Activated CD4-positive, CD25-positive, alpha-beta regulatory T cell (primary cell): ENCODE results near the gene SAE1.

ENCODE experiments used
- DNase-seq, 4 experiments: peaks; one replicate each; lab custom pipeline; 2025; lab: John Stamatoyannopoulos, UW

Gene SAE1

DNA sequence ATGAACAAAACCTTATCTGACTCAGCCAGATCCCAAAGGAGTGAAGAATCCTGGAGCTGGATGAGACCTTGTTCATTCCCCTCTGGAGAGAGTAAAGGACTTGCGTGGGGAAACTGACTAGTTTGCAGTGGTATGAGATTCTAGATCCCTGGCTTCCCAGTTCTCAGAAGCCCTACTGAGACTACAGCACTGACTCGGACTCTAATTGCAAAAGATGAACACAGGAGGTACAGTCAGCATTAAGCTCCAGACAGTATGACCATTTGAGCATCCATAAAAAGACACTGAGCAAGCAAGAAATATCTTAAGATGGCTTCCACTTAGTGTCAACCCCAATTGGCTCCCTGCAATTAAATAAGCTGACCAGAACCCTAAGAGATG lies 23.8 kb upstream of the SAE1 start:
- DNase-seq = no peak

- peak in 1 of 4 experiments; percentile 22 for DNase-seq
Measured at GRCh38 chr19:47107202-47107952, 23.3 kb upstream of the SAE1 start.

DNA sequence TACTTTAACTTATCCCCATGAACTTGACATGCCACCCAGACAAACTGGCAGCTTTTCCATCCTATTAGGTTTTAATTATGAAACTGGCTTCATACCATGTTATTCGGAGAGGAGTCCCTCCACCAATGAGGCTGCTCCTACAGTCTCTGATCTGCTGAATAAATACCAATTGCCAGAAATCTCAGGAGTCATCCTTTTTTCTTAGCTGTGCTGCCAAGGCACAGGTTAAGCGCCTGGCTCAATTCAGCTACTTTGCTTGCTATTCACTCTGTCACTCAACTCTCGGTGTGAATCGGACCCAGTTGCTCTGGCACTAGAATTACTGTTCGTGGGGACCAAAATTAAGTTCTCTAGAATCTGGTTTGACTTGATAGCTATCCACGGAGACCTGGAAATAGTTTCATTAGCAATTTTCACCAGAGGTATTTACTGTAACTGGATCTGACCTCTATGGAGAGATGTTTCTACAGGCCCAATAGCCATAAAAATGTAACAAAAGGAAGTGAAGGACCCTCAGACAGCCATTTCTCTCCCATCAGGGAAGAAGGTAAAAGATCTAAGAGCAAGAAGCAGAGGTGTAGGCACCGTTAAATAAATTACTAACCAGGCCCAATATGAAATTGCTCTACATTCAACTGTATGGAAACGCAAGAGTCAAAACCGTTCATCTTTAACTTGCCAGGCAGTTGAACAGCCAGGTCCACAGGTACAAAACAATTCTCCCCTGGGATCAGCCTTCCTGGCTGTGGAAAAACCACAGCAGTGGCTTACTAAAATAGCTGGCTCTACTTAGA lies 22.5 kb upstream of the SAE1 start:
- DNase-seq = no peak

DNA sequence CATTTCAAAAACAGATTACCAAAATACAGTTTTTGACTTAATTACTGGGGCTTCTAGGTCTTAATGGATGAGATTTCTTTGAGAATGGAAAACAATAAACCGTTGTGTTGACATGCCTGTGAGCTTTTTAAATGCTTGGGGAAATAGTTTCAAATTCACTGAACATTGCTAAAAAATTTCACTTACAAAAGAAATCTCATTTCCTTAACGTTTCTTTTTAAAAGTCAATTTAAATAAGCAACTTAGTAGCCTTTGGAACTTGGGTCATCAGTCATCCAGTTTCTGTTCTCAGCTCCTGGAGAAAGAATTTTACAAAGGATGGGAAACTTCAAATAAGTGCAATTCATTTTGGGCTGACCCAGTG lies 21.5 kb upstream of the SAE1 start:
- no peak for DNase-seq

- DNase-seq = peak in 3 of 4 experiments; percentile 10 to 21 (median 17)
Measured at GRCh38 chr19:47109541-47110375, 20.9 kb upstream of the SAE1 start.

- peak in 2 of 4 experiments; percentile 49 to 52 for DNase-seq
Measured at GRCh38 chr19:47110521-47111005, 20.1 kb upstream of the SAE1 start.

DNA sequence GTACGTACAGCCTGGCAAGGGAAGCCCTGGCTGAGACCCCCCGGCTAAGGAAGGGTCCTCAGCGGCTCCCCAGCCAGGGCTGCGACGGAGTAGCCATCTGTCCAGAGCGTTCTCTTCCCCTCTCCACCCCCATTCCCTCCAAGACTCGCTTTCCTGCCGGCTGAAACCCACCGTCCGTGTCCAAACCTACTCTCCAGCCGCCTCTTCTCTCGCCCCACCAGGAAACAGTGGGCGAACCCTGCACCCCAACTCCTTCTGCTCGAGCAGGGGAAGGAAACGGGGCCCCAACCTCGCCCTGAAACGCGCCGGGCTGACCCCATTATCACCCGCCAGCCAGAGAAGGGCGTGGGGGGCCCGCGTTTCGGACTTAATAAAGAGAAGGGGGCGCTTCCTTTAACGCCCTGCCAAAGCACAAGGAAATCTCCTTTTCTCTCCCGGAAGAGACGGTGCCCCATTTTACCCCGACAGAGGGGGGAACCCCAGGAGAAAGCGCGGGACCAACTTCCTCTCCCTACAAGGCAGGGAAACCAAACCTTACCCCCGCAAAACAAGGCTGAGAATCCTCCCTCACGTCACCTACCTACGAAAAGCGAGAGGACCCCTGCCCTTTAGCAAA lies 19.5 kb upstream of the SAE1 start:
- peak in 1 of 4 experiments; percentile 44 for DNase-seq

DNA sequence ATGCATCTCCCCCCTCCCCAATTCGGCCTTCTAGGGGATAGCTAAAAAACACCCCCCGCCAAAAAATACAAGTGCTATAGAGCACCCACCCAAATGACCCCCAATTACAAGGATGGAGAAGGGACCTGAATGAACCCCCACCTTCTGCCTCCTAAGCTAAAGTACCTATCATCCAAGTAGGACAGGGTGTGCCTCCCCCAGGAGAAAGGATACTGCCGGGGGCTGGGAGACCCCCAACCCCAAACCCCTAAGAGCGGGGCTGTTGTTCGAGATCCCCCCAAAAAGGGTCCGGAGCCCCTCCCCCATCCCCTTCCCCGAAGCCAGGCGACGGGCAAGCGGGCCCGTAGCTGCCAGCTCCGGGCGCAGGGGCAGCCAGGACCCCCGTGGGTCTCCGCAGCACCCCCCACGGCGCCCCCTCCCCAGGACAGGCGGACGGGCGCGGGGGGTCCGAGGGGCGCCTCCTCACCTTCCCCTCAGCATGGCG lies 18.9 kb upstream of the SAE1 start:
- DNase-seq = no peak

- peak; percentile 71 to 88 (median 78) for DNase-seq
Measured at GRCh38 chr19:47112166-47112996, 18.3 kb upstream of the SAE1 start.

- DNase-seq = peak; percentile 94 to 98 (median 96)
Measured at GRCh38 chr19:47112997-47113849, 17.4 kb upstream of the SAE1 start, which contains the start of gene ZC3H4. Gene ZC3H4 (minus strand): TSS chr19:47113776. CDS start chr19:47112584, 1,192 bp downstream.

DNA sequence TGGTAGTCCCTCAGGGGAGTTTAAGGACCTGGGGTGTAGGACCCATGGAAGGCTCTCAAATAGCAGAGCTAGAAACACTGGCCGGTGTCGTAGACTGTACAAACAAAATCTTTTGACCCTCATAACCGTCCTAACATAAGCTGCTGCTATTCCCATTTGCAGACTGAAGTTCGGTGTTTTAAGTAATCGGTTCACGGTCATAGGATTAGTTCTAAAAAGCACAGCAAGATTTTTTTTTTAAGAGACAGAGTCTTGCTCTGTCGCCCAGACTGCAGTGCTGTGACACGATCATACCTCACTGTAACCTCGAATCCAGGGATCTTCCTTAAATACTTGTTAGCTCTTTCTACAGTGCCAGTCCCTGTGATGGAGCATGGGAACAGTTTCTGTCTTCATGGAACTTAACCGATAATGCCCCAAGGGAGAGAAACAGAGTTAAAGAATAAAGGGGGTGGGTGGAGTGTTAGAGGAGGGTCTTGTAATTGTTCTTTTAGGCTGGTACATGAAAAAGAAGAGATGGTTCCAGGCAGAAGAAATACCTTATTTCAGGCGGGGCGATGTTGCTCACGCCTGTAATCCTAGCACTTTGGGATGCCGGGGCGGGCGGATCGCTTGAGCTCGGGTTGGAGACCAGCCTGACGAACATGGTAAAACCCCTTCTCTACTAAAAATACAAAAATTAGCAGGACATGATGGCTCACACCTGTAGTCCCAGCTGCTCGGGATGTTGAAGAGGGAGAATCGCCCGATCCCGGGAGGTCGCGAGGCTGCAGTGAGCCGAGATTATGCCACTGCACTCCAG lies 16.6 kb upstream of the SAE1 start:
- no peak for DNase-seq

GRCh38 chr19:47120470-47121067 lies 10.1 kb upstream of the SAE1 start:
- DNase-seq = no peak

- DNase-seq = no peak
Measured at GRCh38 chr19:47122359-47123335, 8.0 kb upstream of the SAE1 start.

DNA sequence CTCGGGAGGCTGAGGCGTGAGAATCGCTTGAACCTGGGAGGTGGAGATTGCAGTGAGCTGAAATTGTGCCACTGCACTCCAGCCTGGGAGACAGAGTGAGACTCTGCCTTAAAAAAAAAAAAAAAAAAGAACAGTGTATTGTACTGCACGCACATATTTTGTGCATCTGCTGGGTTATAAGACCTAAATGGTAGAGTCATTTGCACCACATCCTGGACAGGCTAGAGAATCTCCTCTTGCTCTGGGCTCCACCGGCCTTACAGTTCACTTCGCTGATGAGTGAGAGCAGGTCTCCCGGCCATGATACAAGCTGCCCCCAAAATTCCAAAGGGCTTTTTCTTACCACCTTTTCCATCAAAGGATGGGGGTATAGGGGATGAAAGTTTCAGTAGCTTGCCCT lies 7.2 kb upstream of the SAE1 start:
- DNase-seq = no peak

GRCh38 chr19:47124937-47125668 lies 5.5 kb upstream of the SAE1 start:
- DNase-seq = no peak

DNA sequence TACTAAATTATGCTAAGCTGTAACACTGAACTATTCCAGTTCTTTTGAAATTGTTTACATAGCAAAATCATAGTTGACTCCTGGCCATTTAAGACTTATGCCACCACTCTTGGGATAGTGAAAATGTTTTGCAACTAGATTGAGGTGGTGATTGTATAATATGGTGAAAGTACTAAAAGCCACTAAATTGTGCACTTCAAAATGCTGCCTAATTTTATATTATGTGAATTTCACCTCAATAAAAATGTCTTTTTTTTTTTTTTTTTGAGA lies 5.0 kb upstream of the SAE1 start:
- no peak for DNase-seq

DNA sequence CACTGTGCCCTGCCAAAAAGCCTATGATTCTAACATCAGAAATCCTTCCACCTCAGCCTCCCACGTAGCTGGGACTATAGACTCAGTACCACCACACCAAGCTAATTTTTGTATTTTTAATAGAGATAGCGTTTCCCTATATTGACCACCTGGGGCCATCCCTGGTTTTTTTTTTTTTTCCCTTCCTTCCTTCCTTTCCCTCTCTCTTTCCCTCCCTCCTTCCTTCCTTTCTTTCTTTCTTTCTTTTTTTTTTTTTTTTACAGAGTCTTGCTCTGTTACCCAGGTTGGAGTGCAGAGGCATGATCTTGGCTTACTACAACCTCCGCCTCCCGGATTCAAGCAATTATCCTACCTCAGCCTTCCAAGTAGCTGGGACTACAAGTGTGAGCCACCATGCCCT lies 1.1 kb upstream of the SAE1 start:
- DNase-seq = no peak
